HepG2 (cell line): ENCODE results near the gene WDR76. TPM values are rescaled to one million over a fixed set of nuclear protein-coding genes. Genes with fewer than 3 reads are reported as not detected.

Source experiments
- CBX5 ChIP-seq: sonication (generic); formaldehyde crosslinking; IDR thresholded peaks from 2 replicates; pipeline ENCODE4 v1.4.0; 2020; ENCODE audit warnings: missing genetic modification reagents, borderline replicate concordance
- GTF3A ChIP-seq: sonication (generic); formaldehyde crosslinking; conservative IDR thresholded peaks from 2 replicates; pipeline ENCODE4 v1.4.0; 2020; ENCODE audit warnings: mild to moderate bottlenecking, missing genetic modification reagents
- HNRNPLL ChIP-seq: fragments of 200-400 bp; formaldehyde crosslinking; IDR thresholded peaks from 2 replicates; pipeline ENCODE4 v1.6.1; 2017; ENCODE audit warnings: mild to moderate bottlenecking, low read depth, low read length; ENCODE audit not compliant: poor library complexity, severe bottlenecking
- HOXA5 ChIP-seq: sonication (generic); formaldehyde crosslinking; IDR thresholded peaks from 2 replicates; pipeline ENCODE4 v1.4.0; 2020; ENCODE audit warnings: missing genetic modification reagents
- REPIN1 ChIP-seq: sonication (generic); formaldehyde crosslinking; IDR thresholded peaks from 2 replicates; pipeline ENCODE4 v1.8.0; 2022; ENCODE audit warnings: missing genetic modification reagents, low read depth, mild to moderate bottlenecking, borderline replicate concordance
- REXO4 ChIP-seq: sonication (generic); formaldehyde crosslinking; IDR thresholded peaks from 2 replicates; pipeline ENCODE4 v1.8.0; 2022; ENCODE audit warnings: missing genetic modification reagents, mild to moderate bottlenecking, borderline replicate concordance
- THYN1 ChIP-seq: sonication (generic); formaldehyde crosslinking; IDR thresholded peaks from 2 replicates; pipeline ENCODE4 v1.8.1; 2023; ENCODE audit warnings: low read depth, mild to moderate bottlenecking, moderate library complexity, missing genetic modification reagents, borderline replicate concordance
- TSC22D2 ChIP-seq: sonication (generic); formaldehyde crosslinking; IDR thresholded peaks from 2 replicates; pipeline ENCODE4 v1.5.1; 2020; ENCODE audit warnings: missing genetic modification reagents, mild to moderate bottlenecking, borderline replicate concordance
- ZBTB38 ChIP-seq: sonication (generic); formaldehyde crosslinking; IDR thresholded peaks from 2 replicates; pipeline ENCODE4 v1.5.1; 2020; ENCODE audit warnings: mild to moderate bottlenecking, missing genetic modification reagents
- ZFX ChIP-seq: sonication (generic); formaldehyde crosslinking; IDR thresholded peaks from 2 replicates; pipeline ENCODE4 v1.4.0; 2020; ENCODE audit warnings: mild to moderate bottlenecking, low read depth, missing genetic modification reagents, moderate library complexity
- polyA plus RNA-seq, 8 experiments: library from polyadenylated mRNA; depleted of rRNA in 3 of 8; stranded (reverse) in 7 of 8; unstranded in 1 of 8; fragments of >200 nt; fragmentation: Illumina TruSeq in 4 of 8; extraction: Trizol in 4 of 8; gene quantifications; 2 replicates each; pipeline versions ENCODE4 v1.2.1 to v1.2.3, GENCODE V29; 2011 to 2016; ENCODE audit warnings: low read depth in 4 of 8, missing spikeins in 1 of 8, mixed read lengths in 1 of 8; ENCODE audit not compliant: insufficient read depth in 1 of 8
- total RNA-seq, 5 experiments: library from RNA; depleted of rRNA; stranded (reverse); fragments of >200 nt; fragmentation: Illumina TruSeq; extraction: Trizol; gene quantifications; 2 replicates each; pipeline ENCODE4 v1.2.3, GENCODE V29; 2016; ENCODE audit warnings: low read depth in 1 of 5
- TF ChIP-seq, protein P1 (sequence below): sonication (generic); formaldehyde crosslinking; IDR thresholded peaks from 2 replicates; pipeline ENCODE4 v1.4.0; 2020; ENCODE audit warnings: mild to moderate bottlenecking, missing genetic modification reagents
- TF ChIP-seq, protein P2 (sequence below), 2 experiments: IDR thresholded peaks; 2 replicates each; pipeline ENCODE4 v1.6.1; 2011 to 2012; ENCODE audit warnings: low read length in 2 of 2, borderline replicate concordance in 1 of 2, low read depth in 1 of 2, mild to moderate bottlenecking in 1 of 2, moderate library complexity in 1 of 2
- TF ChIP-seq, protein P3 (sequence below): sonication (generic); formaldehyde crosslinking; IDR thresholded peaks from 2 replicates; pipeline ENCODE4 v1.8.1; 2023; ENCODE audit warnings: mild to moderate bottlenecking, missing genetic modification reagents, borderline replicate concordance

The WDR76 gene
- total and polyA plus RNA-seq, 2 of the 13 experiments (the other 11 are each of a cell fraction or from before 2014, with no cell fraction given): 1.1 to 9.7 TPM

DNA sequence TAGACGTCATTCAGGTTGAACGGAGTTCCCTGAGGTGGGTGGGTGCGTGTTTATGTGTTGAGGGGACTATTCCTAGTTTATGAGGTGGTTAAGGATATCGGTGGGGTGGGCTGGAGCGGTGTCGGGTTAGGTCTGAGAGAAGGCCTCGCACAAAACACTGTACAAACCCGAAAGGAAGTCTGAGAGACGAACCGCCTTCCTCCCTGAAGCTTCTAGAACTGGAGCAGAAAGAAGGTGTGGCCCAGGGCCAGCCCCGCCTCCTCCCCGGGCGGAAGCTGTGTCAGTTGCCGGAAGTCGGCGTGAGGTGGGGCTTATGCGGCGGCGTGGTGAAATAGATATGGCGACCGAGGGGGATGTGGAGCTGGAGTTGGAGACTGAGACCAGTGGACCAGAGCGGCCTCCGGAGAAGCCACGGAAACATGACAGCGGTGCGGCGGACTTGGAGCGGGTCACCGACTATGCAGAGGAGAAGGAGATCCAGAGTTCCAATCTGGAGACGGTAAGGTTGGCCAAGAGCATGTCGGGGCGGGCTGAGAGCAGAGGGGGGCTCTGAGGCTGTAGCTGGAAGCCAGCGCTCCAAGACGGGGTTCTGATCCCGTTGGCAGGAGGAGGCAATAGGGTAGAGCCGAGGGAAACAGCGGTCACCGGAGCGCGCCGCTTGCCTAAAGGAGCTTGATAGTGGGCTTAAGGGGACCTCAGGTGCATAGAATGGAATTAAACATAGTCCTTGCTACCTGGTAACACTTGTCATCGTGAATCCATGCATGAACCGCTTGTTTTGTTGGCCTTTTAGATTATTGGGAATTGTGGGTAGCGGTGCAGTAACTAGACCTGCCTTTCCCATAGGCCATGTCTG, 26.3 kb upstream of the WDR76 start, which contains the start of gene HYPK (continued):
- TF ChIP-seq, protein P1, sequence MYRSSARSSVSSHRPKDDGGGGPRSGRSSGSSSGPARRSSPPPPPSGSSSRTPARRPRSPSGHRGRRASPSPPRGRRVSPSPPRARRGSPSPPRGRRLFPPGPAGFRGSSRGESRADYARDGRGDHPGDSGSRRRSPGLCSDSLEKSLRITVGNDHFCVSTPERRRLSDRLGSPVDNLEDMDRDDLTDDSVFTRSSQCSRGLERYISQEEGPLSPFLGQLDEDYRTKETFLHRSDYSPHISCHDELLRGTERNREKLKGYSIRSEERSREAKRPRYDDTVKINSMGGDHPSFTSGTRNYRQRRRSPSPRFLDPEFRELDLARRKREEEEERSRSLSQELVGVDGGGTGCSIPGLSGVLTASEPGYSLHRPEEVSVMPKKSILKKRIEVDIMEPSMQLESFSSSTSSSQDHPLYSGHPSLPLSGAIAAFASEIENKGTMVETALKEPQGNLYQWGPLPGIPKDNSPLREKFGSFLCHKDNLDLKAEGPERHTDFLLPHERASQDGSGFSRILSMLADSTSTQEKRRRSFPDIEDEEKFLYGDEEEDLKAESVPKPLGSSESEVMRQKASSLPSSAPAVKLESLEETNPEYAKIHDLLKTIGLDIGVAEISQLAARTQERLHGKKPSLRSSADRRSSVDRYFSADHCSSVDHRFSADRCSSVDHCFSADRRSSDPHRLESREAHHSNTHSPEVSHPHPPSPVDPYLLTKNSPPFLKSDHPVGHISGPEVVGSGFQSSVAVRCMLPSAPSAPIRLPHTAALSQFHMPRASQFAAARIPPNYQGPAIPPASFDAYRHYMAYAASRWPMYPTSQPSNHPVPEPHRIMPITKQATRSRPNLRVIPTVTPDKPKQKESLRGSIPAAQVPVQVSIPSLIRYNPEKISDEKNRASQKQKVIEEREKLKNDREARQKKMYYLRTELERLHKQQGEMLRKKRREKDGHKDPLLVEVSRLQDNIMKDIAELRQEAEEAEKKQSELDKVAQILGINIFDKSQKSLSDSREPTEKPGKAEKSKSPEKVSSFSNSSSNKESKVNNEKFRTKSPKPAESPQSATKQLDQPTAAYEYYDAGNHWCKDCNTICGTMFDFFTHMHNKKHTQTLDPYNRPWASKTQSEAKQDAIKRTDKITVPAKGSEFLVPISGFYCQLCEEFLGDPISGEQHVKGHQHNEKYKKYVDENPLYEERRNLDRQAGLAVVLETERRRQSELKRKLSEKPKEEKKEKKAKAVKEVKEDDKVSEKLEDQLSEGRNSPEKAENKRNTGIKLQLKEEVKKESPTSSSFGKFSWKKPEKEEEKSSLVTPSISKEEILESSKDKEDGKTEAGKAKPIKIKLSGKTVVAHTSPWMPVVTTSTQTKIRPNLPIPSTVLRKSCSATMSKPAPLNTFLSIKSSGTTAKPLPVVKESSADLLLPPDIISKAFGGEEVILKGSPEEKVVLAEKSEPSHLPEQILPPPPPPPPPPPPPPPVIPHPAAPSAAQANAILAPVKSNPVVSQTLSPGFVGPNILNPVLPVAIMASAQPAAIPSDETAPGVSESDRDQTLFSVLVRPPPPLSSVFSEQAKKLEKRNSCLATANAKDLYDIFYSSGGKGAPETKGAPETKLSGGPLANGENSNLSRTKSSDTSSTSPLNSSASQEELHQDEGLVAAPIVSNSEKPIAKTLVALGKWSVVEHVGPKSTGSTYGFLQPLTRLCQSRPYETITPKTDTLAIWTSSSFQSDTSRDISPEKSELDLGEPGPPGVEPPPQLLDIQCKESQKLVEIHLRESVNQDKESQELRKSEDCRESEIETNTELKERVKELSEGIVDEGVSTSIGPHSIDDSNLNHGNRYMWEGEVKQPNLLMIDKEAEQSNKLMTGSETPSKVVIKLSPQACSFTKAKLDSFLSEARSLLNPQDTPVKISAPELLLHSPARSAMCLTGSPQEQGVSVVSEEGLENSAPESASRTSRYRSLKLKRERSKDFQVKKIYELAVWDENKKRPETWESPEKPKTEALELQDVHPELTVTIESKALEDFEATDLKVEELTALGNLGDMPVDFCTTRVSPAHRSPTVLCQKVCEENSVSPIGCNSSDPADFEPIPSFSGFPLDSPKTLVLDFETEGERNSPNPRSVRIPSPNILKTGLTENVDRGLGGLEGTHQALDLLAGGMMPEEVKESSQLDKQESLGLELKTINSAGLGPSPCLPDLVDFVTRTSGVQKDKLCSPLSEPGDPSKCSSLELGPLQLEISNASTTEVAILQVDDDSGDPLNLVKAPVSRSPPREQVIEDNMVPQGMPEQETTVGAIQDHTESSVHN (CRISPR knock-in tag): no peak
- TF ChIP-seq GTF3A (0 out of 2 replicates have a peak, but pooled peaks have one; percentile 31), ZBTB38 (CRISPR knock-in tag) (peak; percentile 65; the same call in 1 of the 2 replicates), HOXA5 (CRISPR knock-in tag) (no peak; the same call in 1 of the 2 replicates), CBX5 (CRISPR knock-in tag) (no peak; the same call in 1 of the 2 replicates), TSC22D2 (no peak), THYN1 (CRISPR knock-in tag) (no peak), HNRNPLL (peak; percentile 49), REXO4 (no peak), ZFX (CRISPR knock-in tag) (peak; percentile 66), REPIN1 (CRISPR knock-in tag) (0 out of 2 replicates have a peak, but pooled peaks have one; percentile 27)
- TF ChIP-seq, protein P2, sequence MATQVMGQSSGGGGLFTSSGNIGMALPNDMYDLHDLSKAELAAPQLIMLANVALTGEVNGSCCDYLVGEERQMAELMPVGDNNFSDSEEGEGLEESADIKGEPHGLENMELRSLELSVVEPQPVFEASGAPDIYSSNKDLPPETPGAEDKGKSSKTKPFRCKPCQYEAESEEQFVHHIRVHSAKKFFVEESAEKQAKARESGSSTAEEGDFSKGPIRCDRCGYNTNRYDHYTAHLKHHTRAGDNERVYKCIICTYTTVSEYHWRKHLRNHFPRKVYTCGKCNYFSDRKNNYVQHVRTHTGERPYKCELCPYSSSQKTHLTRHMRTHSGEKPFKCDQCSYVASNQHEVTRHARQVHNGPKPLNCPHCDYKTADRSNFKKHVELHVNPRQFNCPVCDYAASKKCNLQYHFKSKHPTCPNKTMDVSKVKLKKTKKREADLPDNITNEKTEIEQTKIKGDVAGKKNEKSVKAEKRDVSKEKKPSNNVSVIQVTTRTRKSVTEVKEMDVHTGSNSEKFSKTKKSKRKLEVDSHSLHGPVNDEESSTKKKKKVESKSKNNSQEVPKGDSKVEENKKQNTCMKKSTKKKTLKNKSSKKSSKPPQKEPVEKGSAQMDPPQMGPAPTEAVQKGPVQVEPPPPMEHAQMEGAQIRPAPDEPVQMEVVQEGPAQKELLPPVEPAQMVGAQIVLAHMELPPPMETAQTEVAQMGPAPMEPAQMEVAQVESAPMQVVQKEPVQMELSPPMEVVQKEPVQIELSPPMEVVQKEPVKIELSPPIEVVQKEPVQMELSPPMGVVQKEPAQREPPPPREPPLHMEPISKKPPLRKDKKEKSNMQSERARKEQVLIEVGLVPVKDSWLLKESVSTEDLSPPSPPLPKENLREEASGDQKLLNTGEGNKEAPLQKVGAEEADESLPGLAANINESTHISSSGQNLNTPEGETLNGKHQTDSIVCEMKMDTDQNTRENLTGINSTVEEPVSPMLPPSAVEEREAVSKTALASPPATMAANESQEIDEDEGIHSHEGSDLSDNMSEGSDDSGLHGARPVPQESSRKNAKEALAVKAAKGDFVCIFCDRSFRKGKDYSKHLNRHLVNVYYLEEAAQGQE (IDR thresholded peaks at IDR 0.05; ENCODE audit: borderline replicate concordance in 1 of 2, low read depth in 1 of 2, low read length in 2 of 2): no peak
- TF ChIP-seq, protein P3, sequence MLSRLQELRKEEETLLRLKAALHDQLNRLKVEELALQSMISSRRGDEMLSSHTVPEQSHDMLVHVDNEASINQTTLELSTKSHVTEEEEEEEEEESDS: no peak
